H9 (cell line): Measurements from ENCODE around the gene CC2D1A. TPM values are rescaled to one million over a fixed set of nuclear protein-coding genes. Genes with fewer than 3 reads are reported as not detected.

ENCODE experiments used
- DNase-seq: peaks from one replicate; pipeline ENCODE4 v3.0.0-alpha.2; 2017
- H2AFZ ChIP-seq: one replicate; pipeline ENCODE4 v1.6.1; 2013; ENCODE audit warnings: mild to moderate bottlenecking, low read length, control low read depth, moderate library complexity
- H2AK5ac ChIP-seq: 2 replicates; pipeline ENCODE4 v1.6.1; 2013; ENCODE audit warnings: low read length, control low read depth, mixed read lengths; ENCODE audit not compliant: insufficient read length
- H2BK120ac ChIP-seq: one replicate; pipeline ENCODE4 v1.6.1; 2013; ENCODE audit warnings: low read depth, mild to moderate bottlenecking, low read length, control low read depth, inconsistent platforms; ENCODE audit not compliant: poor library complexity, severe bottlenecking
- H2BK12ac ChIP-seq: 2 replicates; pipeline ENCODE4 v1.6.1; 2013; ENCODE audit warnings: low read length, control low read depth, mixed read lengths, low read depth; ENCODE audit not compliant: insufficient read length
- H2BK15ac ChIP-seq: 2 replicates; pipeline ENCODE4 v1.6.1; 2013; ENCODE audit warnings: low read depth, low read length, control low read depth
- H2BK20ac ChIP-seq: one replicate; pipeline ENCODE4 v1.6.1; 2013; ENCODE audit warnings: low read depth, mild to moderate bottlenecking, low read length, control low read depth, inconsistent platforms; ENCODE audit not compliant: poor library complexity, severe bottlenecking
- H2BK5ac ChIP-seq: 2 replicates; pipeline ENCODE4 v1.6.1; 2013; ENCODE audit warnings: low read length, control low read depth, mixed read lengths; ENCODE audit not compliant: insufficient read length
- H3K14ac ChIP-seq: 2 replicates; pipeline ENCODE4 v1.6.1; 2013; ENCODE audit warnings: low read length, control low read depth; ENCODE audit not compliant: insufficient read depth
- H3K18ac ChIP-seq: 2 replicates; pipeline ENCODE4 v1.6.1; 2013; ENCODE audit warnings: low read depth, mild to moderate bottlenecking, mixed read lengths, low read length, control low read depth; ENCODE audit not compliant: insufficient read length
- H3K23ac ChIP-seq: 2 replicates; pipeline ENCODE4 v1.6.1; 2013; ENCODE audit warnings: low read length, control low read depth, mixed read lengths, low read depth; ENCODE audit not compliant: insufficient read length
- H3K23me2 ChIP-seq: 2 replicates; pipeline ENCODE4 v1.6.1; 2013; ENCODE audit warnings: low read depth, mild to moderate bottlenecking, mixed read lengths, low read length, control low read depth; ENCODE audit not compliant: insufficient read length, poor library complexity, severe bottlenecking
- H3K27ac ChIP-seq: 2 replicates; pipeline ENCODE4 v1.5.1; 2013; ENCODE audit warnings: low read length, control low read depth, mixed read lengths, low read depth; ENCODE audit not compliant: insufficient read length
- H3K27me3 ChIP-seq: 2 replicates; pipeline ENCODE4 v1.6.1; 2013; ENCODE audit warnings: low read length, control low read depth, inconsistent platforms; ENCODE audit not compliant: insufficient read depth
- H3K4ac ChIP-seq: 2 replicates; pipeline ENCODE4 v1.6.1; 2013; ENCODE audit warnings: low read depth, mild to moderate bottlenecking, control low read depth, inconsistent platforms, low read length, moderate library complexity
- H3K4me1 ChIP-seq: 2 replicates; pipeline ENCODE4 v1.6.1; 2013; ENCODE audit warnings: low read length, control low read depth, inconsistent platforms; ENCODE audit not compliant: insufficient read depth
- H3K4me2 ChIP-seq: 2 replicates; pipeline ENCODE4 v1.6.1; 2013; ENCODE audit warnings: low read length, control low read depth, mixed read lengths; ENCODE audit not compliant: insufficient read length, insufficient read depth
- H3K56ac ChIP-seq: 2 replicates; pipeline ENCODE4 v1.6.1; 2013; ENCODE audit warnings: low read depth, mild to moderate bottlenecking, mixed read lengths, low read length, control low read depth; ENCODE audit not compliant: insufficient read length
- H3K79me1 ChIP-seq: 2 replicates; pipeline ENCODE4 v1.6.1; 2013; ENCODE audit warnings: low read depth, mild to moderate bottlenecking, moderate library complexity, low read length, control low read depth, inconsistent platforms; ENCODE audit not compliant: insufficient read depth, poor library complexity, severe bottlenecking
- H3K79me2 ChIP-seq: 2 replicates; pipeline ENCODE4 v1.6.1; 2013; ENCODE audit warnings: low read length, control low read depth, inconsistent platforms; ENCODE audit not compliant: insufficient read depth
- H3K9ac ChIP-seq: 2 replicates; pipeline ENCODE4 v1.6.1; 2013; ENCODE audit warnings: low read length, control low read depth, mixed read lengths; ENCODE audit not compliant: insufficient read length; ENCODE audit errors: extremely low read depth
- H3K9me3 ChIP-seq: one replicate; pipeline ENCODE4 v1.6.1; 2013; ENCODE audit warnings: low read depth, low read length, inconsistent platforms; ENCODE audit not compliant: control insufficient read depth
- H3T11ph ChIP-seq: one replicate; pipeline ENCODE4 v1.6.1; 2013; ENCODE audit warnings: mild to moderate bottlenecking, low read length, control low read depth, inconsistent platforms
- H4K20me1 ChIP-seq: one replicate; pipeline ENCODE4 v1.6.1; 2013; ENCODE audit not compliant: control insufficient read depth, insufficient read length, insufficient read depth
- H4K5ac ChIP-seq: 2 replicates; pipeline ENCODE4 v1.6.1; 2013; ENCODE audit warnings: low read depth, mild to moderate bottlenecking, mixed read lengths, low read length, control low read depth; ENCODE audit not compliant: insufficient read length
- H4K8ac ChIP-seq: replicated peaks from 2 replicates; pipeline ENCODE4 v1.6.1; 2013; ENCODE audit warnings: low read length, control low read depth, mixed read lengths, low read depth; ENCODE audit not compliant: insufficient read length
- H4K91ac ChIP-seq: 2 replicates; pipeline ENCODE4 v1.6.1; 2013; ENCODE audit warnings: low read depth, mild to moderate bottlenecking, moderate library complexity, mixed read lengths, low read length, control low read depth; ENCODE audit not compliant: insufficient read length
- H3K27ac Mint-ChIP-seq, 3 experiments: 2 replicates in 2 of 3; 3 replicates in 1 of 3; pipeline ENCODE4 v1.8.0; 2020 to 2021; ENCODE audit warnings: mixed read lengths in 3 of 3, mild to moderate bottlenecking in 1 of 3, moderate library complexity in 1 of 3
- H3K27me3 Mint-ChIP-seq: 2 replicates; pipeline ENCODE4 v1.8.0; 2021; ENCODE audit warnings: low read depth, mild to moderate bottlenecking, moderate library complexity, mixed read lengths
- H3K36me3 Mint-ChIP-seq, 3 experiments: 2 replicates in 2 of 3; 3 replicates in 1 of 3; pipeline ENCODE4 v1.8.0; 2020 to 2021; ENCODE audit warnings: low read depth in 3 of 3, mixed read lengths in 3 of 3; ENCODE audit not compliant: insufficient read depth in 1 of 3
- H3K4me1 Mint-ChIP-seq, 2 experiments: 2 replicates each; pipeline ENCODE4 v1.8.0; 2020; ENCODE audit warnings: mixed read lengths in 2 of 2
- H3K4me3 Mint-ChIP-seq, 2 experiments: 2 replicates in 1 of 2; 3 replicates in 1 of 2; pipeline ENCODE4 v1.8.0; 2020 to 2021; ENCODE audit warnings: mild to moderate bottlenecking in 2 of 2, mixed read lengths in 2 of 2, moderate library complexity in 1 of 2
- H3K9me3 Mint-ChIP-seq, 2 experiments: 2 replicates in 1 of 2; 3 replicates in 1 of 2; pipeline ENCODE4 v1.8.0; 2020; ENCODE audit warnings: mild to moderate bottlenecking in 2 of 2, mixed read lengths in 2 of 2, moderate library complexity in 1 of 2
- CTCF ChIP-seq: fragments of 200-600 bp; sonication (generic); conservative IDR thresholded peaks from 3 replicates; pipeline ENCODE4 v1.8.0; 2021; ENCODE audit warnings: antibody characterized with exemption, mild to moderate bottlenecking
- WGBS: extraction: QIAGEN DNeasy Blood & Tissue Kit; methylation state at CpG from one replicate; pipeline ENCODE4 v1.1.7; 2013; ENCODE audit warnings: missing lambda C conversion rate, low lambda C conversion rate, mixed read lengths; ENCODE audit not compliant: insufficient read length; ENCODE audit errors: extremely low coverage; 5-methylcytosine and 5-hydroxymethylcytosine counted together
- total RNA-seq: library from RNA; stranded (reverse); gene quantifications from 2 replicates; pipeline ENCODE4 v1.2.1, GENCODE V29; 2021

CC2D1A gene
- total RNA-seq, 1 experiment from 2014 or later, result 48.5 TPM

GRCh38 chr19:13929956-13930355 lies 24.0 kb downstream of the CC2D1A start:
- no peaks in the 10 kb centered on the region for H3K27me3 ChIP-seq

More at GRCh38 chr19:13929956-13930355, 24.0 kb downstream of the CC2D1A start:
- Histone ChIP-seq H2BK15ac (no peak overlapping the region), H3K9ac (no peak overlapping the region), H4K20me1 (peaks cover 5% of the 10 kb centered on the region), H2BK5ac (no peak overlapping the region), H3K4me1 (peaks cover 3% of the 10 kb centered on the region; the same call in 1 of the 2 replicates), H4K91ac (no peak overlapping the region), H3K27ac (no peak overlapping the region), H3K23me2 (no peaks in the 10 kb centered on the region), H3K56ac (no peak overlapping the region), H2BK120ac (no peak overlapping the region), H2AK5ac (no peak overlapping the region), H2AFZ (no peak overlapping the region), H2BK20ac (no peak overlapping the region), H3K4ac (no peak overlapping the region), H3T11ph (no peak overlapping the region), H4K8ac (no peak overlapping the region), H3K79me1 (no peaks in the 10 kb centered on the region), H3K14ac (no peak overlapping the region), H3K18ac (no peak overlapping the region), H3K23ac (no peak overlapping the region), H4K5ac (no peak overlapping the region), H3K9me3 (no peaks in the 10 kb centered on the region), H3K79me2 (no peaks in the 10 kb centered on the region), H3K4me2 (no peak overlapping the region), H2BK12ac (no peak overlapping the region)
- H3K4me1 Mint-ChIP-seq, result peaks cover 6 to 10% of the 10 kb centered on the region in 2 experiments
- no peaks in the 10 kb centered on the region for H3K9me3 Mint-ChIP-seq
- no CpG with 5 or more reads among the region's 17 CpGs for WGBS
- H3K27ac Mint-ChIP-seq, result no peak overlapping the region
- H3K27me3 Mint-ChIP-seq, result no peaks in the 10 kb centered on the region; the same call in 1 of the 2 replicates
- peaks cover 14 to 36% (median 28%) of the 10 kb centered on the region in 3 experiments; a peak in 6 of 7 replicates for H3K36me3 Mint-ChIP-seq
- TF ChIP-seq CTCF, result no peak
- H3K4me3 Mint-ChIP-seq, result no peak overlapping the region
- no peak for DNase-seq
